Stromal cell of bone marrow (primary cell): ENCODE data around the gene SUN2.

Source experiments
- DNase-seq: peaks from one replicate; pipeline ENCODE4 v3.0.0-alpha.2; 2012; ENCODE audit warnings: low read depth

SUN2 gene

GRCh38 chr22:38777087-38777671, 21.4 kb upstream of the SUN2 start:
- DNase-seq = no peak

DNA sequence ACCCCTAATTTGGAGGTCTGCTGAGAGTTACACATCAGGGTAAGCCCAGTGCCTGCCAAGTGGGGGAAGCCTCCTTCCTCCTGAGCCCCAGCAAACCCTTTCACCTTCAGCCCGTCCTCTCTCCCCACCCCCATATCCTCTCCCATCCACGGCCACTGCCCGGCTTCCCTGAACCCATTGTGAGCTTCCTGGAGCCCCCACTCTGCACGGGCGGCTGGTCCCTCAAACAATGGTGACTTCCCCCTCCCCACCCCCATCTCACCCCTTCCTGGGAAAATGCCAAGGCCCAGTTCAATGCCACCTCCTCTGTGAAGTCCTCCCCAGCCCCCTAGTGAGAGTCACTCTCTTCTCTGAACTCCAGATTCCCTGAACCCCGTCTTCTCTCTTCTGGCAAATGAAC, 20.3 kb upstream of the SUN2 start:
- no peak for DNase-seq

- no peak for DNase-seq
Measured at GRCh38 chr22:38775656-38776055, 19.9 kb upstream of the SUN2 start.

DNA sequence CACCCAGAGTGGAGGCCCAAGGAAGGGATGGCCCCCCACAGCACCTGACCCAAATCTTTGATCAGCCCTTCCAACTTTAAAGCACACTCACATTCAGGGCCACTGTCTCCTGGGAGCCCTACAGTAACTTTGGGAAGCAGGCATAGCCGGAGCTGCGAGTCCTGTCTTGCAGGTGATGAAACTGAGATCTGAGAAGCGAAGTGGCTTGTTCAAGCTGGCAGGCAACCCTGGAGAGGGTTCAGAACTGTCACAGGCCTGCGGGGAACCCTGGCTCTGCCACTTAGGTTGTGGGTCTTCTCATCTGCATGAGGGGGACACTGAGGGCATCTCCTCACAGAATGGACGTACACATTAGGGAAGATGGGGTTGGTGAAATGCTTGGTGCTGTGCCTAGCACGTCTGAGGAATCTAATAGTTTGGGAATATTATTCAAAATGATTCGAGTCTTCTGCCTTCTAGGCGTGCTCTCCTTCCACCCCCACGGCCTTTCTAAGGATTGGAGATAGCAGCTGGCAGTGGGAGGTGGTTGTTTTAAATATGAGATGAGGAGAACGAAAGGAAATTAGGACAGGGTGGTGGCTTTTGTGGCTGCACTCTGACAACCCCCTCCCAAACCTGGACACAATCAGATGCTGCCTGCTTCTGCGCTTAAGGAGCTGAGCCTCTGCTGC, 18.8 kb upstream of the SUN2 start:
- DNase-seq = no peak

DNA sequence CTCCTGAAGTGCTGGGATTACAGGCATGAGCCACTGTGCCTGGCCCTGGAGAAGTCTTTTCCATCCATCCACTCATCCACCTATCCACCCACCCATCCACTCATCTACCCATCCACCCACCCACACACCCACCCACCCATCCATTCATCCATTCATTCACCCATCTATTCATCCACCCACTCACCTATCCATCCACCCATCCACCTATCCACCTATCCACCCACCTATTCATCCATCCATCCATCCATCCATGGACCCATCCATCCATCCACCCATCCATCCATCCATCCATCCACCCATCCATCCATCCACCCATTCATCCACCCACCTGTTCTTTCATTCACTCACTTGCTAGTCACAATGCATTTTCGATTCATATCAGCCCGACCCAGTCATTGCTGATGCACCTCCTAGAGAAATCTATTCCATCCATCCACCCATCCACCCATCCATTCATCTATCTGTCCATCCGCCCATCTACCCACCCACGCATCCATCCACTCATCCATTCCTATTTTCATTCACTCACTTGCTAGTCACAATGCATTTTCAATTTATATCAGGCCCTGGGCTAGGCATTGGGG, 17.7 kb upstream of the SUN2 start:
- DNase-seq = no peak

DNA sequence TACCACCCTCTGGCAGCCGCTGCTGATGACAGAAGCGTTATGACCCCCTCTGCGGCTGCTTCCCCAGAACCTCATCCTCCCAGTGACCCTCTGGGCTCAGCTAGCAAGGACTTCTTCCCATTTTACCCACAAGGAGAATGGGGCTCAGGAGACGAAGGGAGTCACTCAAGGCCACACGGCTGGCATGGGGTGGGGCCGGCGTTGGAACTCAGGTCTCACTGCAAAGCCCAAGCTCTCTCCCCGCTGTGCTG, 16.8 kb upstream of the SUN2 start:
- no peak for DNase-seq

DNA sequence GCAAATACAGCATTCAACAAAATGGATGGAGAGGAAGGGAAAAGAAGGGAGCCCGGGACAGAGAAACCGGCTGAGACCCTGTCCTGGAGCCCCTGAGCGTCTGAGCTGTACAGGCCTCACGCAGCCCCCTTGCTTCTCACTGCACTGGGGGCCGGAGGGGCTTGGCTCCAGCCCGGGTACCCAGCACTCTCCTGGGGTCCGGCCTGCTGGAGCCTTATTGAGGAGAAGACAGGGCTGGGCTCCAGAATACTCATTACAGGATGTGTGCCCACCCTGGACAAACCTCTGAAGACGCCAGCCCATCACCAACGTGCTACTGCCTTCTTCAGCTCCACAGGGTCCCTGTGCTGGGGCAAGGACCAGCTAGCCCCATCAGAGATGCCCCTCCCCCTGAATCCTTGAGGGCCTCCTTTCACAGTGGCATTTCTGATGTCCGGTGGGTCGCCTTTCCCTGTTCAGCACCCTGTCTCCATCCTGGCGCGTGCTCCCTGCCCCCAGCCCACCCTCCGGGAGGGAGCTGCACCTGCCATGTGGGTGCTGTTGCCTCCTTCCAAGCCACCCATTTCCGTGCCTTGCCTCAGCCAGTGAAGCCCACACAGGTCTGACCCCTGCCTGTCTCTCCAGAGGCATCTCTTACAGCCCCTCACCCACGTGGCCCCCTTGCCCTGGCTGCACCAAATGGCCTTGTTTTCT, 14.6 kb upstream of the SUN2 start:
- DNase-seq = no peak

GRCh38 chr22:38768036-38768435, 12.2 kb upstream of the SUN2 start:
- DNase-seq = no peak

- no peak for DNase-seq
Measured at GRCh38 chr22:38767313-38767712, 11.5 kb upstream of the SUN2 start.

DNA sequence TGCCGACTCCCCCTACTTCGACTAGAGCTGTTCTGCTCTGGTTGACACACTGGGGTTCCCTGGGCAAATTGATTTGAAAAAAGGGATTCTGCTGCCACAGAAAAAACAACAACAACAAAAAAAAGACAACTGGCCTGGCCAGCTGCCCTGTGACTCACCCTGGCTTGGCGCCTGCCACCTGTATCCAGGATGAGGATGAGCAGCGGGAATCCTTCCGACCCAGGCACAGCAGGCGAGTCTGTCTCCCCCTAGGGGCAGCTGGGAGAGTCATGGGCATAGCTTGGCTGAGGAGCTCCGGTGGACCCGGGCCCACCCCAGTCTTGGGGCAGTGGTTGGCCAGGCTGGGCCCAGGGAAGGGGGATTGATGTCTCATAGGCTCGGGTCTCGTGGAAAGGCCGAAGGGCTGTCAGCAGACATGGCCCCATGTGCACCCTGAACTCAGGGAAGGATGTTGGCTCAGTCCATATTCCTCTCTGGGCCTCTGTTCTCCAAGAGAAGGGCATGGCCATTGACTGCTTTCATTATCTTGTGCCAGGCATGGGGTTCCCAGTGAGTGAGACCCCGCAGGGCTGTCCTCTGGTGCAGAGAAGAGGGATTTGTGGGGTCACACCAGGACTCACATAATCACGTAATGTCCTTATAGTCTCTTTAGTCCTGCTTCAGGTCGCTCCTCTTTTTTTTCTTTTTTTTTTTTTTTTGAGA, 10.4 kb upstream of the SUN2 start:
- DNase-seq = no peak

- DNase-seq = no peak
Measured at GRCh38 chr22:38762551-38762983, 6.8 kb upstream of the SUN2 start.

DNA sequence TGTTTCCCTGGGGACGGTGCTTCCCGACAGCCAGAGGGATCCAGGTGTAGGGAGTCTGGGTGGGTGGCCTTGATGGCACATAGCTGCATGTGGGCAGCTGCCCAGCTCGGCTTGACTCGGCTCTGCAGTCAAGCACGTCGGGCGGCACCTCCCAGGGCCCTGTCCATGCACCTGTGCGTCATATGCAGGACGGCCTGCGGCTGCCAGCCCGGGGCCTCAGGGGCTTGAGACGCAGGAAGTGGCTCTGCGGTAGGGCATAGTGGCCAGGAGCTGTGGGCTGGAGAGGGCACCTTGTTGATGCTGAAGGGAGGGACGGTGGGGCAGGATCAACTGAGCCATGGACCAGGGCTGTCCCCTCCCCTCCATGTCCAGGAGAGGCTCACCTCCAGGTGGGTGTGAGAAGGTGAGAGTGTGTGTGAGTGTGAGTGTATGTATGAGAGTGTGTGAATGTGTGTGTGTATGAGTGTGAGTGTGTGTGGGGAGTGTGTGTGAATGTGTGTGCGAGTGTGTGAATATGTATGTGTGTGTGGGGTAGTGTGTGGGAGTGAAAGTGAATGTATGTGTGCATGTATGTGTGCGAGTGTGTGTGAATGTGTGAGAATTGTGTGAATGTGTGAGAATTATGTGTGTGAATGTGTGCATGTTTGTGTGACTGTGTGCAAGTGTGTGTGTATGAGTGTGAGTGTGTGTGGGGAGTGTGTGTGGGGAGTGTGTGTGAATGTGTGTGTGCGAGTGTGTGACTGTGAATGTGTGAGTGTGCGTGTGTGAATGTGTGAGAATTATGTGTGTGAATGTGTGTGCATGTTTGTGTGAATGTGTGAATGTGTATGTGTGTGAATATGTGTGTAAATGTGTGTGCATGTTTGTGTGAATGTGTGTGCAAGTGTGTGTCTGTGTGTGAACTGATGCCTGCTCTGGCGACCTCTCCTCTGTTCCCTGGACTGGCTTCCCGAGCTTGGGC, 5.7 kb upstream of the SUN2 start:
- no peak for DNase-seq

GRCh38 chr22:38760477-38761201, 4.8 kb upstream of the SUN2 start:
- DNase-seq = no peak

- no peak for DNase-seq
Measured at GRCh38 chr22:38759005-38759404, 3.2 kb upstream of the SUN2 start.

DNA sequence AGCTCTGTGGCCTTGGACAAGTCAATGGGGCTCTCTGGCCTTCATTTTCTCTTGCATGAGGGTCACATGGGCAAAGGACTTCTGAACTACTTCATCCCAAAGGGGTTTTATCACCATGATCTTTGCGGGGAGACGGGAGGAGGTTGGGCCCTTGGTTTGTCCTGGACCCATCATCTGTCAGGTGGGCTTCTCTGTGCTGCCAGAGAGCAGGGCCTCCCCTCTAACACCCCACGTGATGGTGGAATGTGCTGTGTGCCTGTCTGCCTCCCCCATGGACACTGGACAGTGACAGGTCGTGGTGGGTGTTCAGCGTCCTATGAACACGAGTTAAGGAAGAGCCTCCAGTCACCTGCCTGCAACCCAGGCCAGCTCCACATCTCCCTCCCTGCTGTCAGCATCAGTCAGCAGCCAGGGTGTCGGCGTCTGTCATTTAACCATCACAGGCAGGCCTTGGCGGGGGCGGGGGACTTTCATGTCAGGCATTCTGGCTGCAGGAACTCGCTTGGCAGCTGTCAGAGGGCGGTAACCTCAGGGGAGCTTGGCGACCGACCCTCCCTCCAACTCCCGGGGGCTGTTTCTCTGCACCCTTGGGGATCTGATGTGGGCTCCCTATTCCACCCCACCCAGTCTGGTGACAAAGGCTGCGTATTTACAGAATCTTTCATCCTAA, 2.6 kb upstream of the SUN2 start:
- no peak for DNase-seq

DNA sequence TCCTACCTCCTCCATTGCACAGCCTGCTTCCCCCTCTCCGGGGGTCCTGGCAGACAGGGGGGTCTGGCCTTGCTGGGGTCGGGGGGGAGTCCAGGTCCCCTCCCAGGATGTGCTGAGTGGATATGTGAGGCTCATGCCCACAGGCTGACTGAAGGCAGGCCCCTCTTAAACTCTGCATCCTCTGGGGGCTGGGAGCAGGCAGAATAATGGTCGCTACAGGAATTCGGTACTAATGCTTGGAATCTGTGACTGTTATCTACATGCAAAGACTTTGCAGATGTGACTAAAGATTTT, 1.6 kb upstream of the SUN2 start:
- DNase-seq = no peak

GRCh38 chr22:38756711-38757463, 1.1 kb upstream of the SUN2 start:
- no peak for DNase-seq

DNA sequence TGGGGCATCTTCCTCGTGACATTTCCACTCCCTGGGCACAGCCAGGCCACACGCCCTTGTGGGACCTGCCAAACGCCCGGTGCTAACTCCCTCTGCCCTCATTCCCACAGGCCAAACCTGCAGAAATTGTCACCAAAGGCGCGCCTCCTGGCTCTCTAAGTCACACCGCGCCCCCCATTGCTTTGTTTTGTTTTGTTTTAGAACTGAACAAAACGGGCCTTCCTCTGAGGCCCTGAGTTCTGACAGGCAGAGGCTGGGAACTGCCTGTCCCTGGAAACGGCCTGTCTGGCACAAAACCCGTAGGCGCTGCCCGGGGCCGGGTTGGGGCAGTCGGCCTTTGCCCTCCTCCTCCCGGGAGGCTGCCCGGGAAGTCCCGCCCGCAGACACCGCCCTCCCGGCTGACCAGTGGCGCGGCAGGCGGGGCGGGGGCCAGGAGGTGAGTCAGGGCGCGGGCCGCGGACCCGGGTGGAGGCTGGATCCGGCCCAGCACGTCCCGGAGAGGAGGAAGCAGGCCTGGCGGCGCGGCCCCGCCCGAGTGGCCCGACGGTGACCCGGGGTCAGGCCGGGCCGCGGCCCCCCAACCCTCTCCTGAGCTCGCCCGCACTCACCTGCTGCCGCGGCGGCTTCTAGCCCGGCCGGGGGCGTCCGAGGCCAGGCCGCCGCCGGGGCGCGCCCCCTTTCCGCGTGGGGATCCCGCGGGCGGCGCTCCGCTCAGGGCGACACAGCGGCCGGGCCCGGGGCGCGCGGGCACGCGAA, 465 bp downstream of the SUN2 start:
- DNase-seq = peak; percentile 69

GRCh38 chr22:38754751-38755154, 1.0 kb downstream of the SUN2 start:
- no peak for DNase-seq
